Coronary artery (tissue), 2 donors: Measurements from ENCODE around the gene COL21A1.

Experiments used
- DNase-seq: peaks from one replicate; pipeline ENCODE4 v3.0.0-alpha.2; 2017; ENCODE audit warnings: low spot score
- H3K27ac ChIP-seq, 2 donors: fragments of 200-600 bp; sonication (generic); one replicate each; pipeline ENCODE4 v1.5.1; 2016 to 2019
- H3K4me3 ChIP-seq: fragments of 200-600 bp; sonication (generic); 2 replicates; pipeline ENCODE4 v1.5.1; 2016; ENCODE audit warnings: mild to moderate bottlenecking, moderate library complexity
- CTCF ChIP-seq: fragments of 200-600 bp; sonication (generic); IDR thresholded peaks from one replicate; pipeline ENCODE4 v1.5.1; 2019; ENCODE audit warnings: antibody characterized with exemption

Gene COL21A1

GRCh38 chr6:56152611-56153010, 94.8 kb downstream of the COL21A1 start:
- no peak for DNase-seq
- H3K27ac ChIP-seq = no peak overlapping the region
- TF ChIP-seq CTCF = no peak
- H3K4me3 ChIP-seq = no peak overlapping the region

DNA sequence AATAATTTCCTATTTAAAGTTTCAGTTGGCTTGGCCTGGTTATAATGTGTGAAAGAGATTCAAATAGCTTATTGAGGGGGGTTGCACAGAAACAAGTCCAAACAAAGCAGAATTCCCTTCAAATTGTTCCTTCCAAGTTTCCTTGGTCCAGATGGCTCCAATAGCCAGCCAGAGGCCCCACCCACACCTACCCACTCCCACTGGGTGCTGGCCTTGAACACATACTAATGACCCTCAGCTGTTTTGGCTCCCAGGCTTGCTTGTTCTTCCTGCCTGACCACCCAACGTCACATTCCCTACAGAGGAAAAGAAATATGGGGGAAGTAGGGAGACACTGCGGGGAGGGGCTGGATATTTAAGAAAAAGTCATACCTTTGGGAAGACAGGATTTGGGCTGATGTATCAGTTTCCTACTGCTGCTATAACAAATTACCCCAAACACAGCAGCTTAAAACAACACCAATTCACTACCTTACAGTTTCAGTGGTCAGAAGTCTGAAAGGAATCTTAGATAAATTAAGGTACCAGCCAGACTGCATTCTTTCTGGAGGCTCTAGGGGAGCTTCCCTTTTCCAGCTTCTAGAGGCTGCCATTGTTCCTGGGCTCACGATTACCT, 95.7 kb downstream of the COL21A1 start:
- no peak overlapping the region for H3K4me3 ChIP-seq
- TF ChIP-seq CTCF = no peak
- DNase-seq = no peak
- H3K27ac ChIP-seq = no peak overlapping the region

- no peak for TF ChIP-seq CTCF
- H3K4me3 ChIP-seq = no peak overlapping the region
- no peak for DNase-seq
- peak overlapping the region in 1 of 2 donors; percentile 25 for H3K27ac ChIP-seq
Measured at GRCh38 chr6:56148488-56149186, 98.7 kb downstream of the COL21A1 start.

- no peak for TF ChIP-seq CTCF
- H3K27ac ChIP-seq = peak overlapping the region in 1 of 2 donors; percentile 12
- no peak overlapping the region for H3K4me3 ChIP-seq
- DNase-seq = no peak
Measured at GRCh38 chr6:56147766-56148165, 99.6 kb downstream of the COL21A1 start.

DNA sequence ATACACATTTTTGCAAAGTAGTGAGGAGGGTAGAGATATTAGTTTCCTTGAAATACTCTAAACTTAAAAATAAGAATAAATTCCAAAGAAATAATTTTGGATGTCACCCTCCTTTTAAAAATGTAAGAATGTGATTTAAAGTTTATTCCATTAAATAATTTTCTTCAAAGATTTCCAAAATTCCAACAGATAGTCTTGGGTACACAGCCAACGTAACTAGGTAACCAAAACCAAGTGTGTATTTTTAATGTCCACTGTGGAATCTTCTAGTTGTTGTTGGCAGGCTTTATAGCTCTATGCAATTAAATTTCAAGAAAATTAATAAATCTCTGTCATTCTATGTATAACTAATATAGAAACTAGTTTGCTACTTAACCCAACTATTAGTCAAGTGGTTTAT, 101.3 kb downstream of the COL21A1 start:
- no peak for DNase-seq
- TF ChIP-seq CTCF = no peak

GRCh38 chr6:56145616-56146015, 101.8 kb downstream of the COL21A1 start:
- Histone ChIP-seq H3K4me3 (no peak overlapping the region), H3K27ac (no peak overlapping the region)
- DNase-seq = no peak
- no peak for TF ChIP-seq CTCF

More for the DNA sequence above, 101.3 kb downstream of the COL21A1 start:
- no peak overlapping the region for H3K27ac ChIP-seq
- no peak overlapping the region for H3K4me3 ChIP-seq
